T-helper 1 cell (primary cell): ENCODE results near the gene NBPF3.
"Not testable (repeated sequence)": the region's sequence is repeated elsewhere in the genome, so short reads cannot be mapped to it uniquely, and the experiment has no call there.

Experiments
- DNase-seq, 5 donors: peaks; one replicate each; pipeline ENCODE4 v3.0.0-alpha.2; 2012 to 2020

NBPF3 gene

DNA sequence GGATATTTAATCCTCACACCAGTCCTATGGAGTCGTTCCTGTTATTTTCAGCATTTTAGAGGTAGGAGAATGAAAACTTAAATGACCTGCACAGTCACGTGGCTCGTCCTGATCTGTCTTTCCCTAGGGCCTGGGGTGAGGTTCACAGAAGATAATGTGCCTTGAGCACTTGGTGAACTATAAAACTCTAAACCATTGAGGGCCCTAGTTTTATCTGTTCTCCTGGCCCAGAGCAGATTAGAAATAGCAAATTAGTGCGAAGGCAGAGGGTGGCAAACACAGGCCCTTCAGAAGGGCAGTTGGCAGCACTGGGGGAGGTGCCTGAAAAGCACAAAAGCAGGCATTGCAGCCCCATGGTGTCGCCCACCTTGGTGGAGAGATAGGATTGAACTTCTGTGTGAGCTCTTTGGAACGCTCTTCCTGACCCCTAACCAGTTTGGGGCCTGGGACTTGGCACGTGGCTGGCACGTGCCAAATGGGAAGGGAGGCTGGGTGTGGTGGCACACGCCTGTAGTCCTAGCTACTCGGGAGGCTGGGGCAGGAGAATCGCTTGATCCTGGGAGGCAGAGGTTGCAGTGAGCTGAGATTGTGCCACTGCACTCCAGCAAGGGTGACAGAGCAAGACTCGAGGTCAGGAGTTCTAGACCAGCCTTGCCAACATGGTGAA is 1.2 kb upstream of the NBPF3 start:
- not testable (repeated sequence) for DNase-seq

DNA sequence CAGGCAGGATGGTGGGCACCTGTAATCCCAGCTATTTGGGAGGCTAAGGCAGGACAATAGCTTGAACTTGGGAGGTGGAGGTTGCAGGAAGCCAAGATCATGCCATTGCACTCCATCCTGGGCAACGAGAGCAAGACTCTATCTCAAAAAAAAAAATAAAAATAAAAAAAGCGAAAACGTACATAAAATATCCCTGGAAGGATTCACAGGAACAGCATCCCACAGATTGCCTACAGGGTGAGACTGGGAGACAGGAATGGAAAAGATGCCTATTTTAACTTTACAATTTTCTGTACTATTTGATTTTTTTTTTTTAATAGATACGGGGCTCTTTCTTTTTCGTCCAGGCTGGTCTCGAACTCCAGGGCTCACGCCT is 604 bp upstream of the NBPF3 start:
- no peak for DNase-seq

GRCh38 chr1:21440630-21441125 is 741 bp downstream of the NBPF3 start:
- peak in 2 of 5 donors; percentile 1 to 27 for DNase-seq

DNA sequence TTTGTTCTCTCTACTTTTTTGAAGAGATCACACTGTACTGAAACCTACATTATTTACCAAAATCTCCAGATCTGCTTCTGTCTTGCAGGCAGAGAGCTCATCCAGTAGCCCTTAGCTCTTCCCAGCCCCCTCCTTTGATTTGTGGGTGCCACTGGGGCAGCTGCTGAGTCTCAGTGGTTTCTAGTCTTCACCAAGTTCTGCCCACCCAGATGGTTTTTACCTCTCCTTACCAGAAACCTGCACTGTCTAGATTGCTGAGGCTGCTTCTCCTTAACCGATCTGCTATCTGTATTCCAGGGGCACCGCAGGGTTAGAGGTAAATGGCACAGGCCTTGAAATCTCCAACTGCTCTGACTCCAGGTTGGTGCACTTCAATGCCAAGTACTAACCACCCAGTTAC is 6.7 kb downstream of the NBPF3 start:
- not testable (repeated sequence) for DNase-seq

DNA sequence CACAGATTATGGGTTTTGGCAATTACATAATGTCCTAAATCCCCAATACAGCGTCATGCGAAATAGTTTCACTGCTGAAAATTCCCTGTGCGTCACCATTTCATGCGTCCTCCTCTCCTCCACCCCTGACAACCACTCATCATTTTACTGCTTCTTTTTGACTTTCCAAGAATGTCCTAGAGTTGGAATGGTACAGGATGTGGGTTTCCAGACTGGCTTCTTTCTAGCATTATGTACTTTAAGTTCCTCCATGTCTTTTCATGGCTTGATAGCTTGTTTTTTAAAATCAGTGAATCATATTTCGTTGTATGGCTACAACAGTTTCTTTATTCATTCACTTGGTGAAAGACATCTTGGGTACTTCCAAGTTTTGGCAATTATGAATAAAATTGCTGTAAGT is 7.4 kb downstream of the NBPF3 start:
- no peak for DNase-seq

DNA sequence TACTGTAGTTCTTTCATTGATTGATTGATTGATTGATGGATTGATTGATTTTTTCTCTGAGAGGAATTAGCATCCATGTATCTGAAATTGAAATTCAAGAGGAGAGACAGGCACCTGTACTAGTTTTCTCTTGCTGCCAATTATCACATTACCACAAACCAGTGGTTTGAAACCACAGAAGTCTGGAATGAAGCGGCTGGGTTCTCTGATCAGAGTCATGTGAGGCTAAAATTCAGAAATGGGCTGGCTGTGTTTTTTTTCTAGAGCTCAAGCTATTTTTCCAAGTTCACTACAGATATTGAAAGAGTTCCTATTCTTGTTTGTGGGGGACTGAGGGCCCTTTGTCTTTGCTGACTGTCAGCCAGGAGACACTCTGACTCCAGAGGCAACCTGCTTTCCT is 10.0 kb downstream of the NBPF3 start:
- no peak for DNase-seq

DNA sequence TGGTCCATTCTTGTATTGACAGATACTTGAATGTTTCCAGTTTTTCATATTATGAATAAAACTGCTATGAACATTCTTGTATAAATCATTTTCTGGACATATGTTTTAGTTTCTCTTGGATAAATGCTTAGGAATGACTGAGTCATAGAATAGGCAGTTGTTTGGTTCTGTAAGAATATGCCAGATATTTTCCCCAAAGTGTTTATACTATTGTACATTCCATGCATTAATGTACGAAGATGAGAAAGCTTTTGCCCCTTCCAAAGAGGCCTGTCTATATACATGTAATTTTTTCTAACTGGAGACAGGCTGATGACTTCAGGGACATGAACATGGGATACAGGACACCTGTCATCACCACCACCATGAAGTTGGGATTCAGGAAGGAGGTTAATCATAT is 11.3 kb downstream of the NBPF3 start:
- no peak for DNase-seq

- DNase-seq, result no peak
Measured at GRCh38 chr1:21451981-21452411, 12.1 kb downstream of the NBPF3 start.

- peak in 1 of 5 donors; percentile 51 for DNase-seq
Measured at GRCh38 chr1:21453964-21454614, 14.2 kb downstream of the NBPF3 start.

DNA sequence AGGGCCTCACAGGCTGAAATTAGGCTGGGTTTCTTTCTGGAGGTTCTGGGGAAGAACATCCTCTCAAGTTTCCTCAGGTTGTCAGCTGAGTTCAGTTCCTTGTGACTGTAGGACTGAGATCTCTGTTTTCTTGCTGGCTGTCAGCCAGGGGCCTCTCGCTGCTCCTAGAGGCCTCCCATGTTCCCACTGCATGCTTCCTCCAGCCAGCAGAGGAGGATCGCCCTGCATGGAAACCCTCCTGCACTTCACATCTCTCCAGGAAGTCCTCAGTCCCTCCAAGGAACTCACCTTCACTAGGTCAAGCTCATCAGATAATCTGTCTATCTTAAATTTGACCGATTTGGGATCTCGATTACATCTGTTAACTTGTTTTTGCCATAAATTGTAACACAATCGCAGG is 15.0 kb downstream of the NBPF3 start:
- DNase-seq, result not testable (repeated sequence)

DNA sequence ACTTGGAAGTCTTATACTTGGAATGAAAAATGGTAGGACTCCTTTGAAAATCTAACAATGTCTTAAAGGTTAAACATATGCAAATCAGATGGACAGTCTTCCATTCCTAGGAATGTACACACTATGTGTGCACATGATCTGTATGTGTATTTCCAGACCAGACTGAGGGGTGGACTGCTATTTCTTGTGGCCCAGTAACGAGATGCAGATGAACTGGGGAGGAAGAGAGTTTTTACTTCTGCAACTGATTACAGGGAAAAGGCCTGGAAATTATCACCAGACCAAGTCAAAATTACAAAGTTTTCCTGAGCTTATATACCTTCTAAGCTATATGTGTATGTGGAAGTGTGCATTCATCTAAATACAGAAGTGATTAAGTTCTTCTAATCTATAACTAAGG is 17.7 kb downstream of the NBPF3 start:
- no peak for DNase-seq

DNA sequence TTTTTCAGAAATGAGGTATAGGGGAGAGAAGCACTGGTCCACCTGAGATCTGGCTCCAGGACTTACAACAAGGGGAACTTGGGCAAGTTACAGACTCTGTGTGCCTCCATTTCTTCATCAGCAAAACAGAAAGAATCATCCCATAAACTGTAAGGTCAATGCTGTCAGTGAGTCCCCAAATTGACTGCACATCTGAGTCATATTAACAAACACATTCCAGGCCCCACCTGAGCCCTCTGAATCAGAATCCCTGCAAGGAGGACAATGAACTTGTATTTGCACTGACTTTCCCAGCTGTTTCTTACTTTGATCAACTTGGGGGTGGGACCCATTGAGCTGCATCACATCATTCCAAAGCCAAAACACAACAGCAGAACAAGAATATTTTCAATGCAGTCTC is 25.2 kb downstream of the NBPF3 start:
- not testable (repeated sequence) for DNase-seq

GRCh38 chr1:21467946-21468345 is 28.0 kb downstream of the NBPF3 start:
- DNase-seq, result not testable (repeated sequence)

DNA sequence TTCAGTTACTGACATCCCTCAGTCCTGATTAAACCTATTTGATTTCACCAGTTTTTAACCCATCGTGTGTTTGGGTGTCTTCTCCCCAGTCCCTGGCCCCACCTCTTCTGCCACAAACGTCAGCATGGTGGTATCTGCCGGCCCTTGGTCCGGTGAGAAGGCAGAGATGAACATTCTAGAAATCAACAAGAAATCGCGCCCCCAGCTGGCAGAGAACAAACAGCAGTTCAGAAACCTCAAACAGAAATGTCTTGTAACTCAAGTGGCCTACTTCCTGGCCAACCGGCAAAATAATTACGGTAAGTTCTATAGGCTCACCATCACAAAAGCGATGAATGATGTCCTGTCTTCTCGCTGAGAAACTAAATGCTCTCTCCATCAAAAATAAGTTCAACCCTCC is 28.7 kb downstream of the NBPF3 start:
- DNase-seq, result peak in 1 of 5 donors; percentile 45

DNA sequence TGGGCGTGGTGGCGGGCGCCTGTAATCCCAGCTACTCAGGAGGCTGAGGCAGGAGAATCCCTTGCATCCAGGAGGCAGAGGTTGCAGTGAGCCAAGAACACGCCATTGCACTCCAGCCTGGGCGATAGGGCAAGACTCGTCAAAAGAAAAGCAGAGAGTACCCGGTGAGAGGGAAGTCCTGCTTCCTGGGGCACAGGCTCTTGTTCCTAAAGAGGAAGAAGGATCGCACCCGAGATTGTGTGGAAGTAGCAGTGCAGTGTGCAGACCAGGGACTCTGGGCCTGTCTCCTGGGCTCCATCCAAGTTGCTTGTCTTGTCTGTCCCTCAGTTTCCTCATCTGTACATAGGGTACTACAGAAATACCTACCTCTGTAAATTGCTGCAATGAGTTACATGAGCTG is 29.6 kb downstream of the NBPF3 start:
- no peak for DNase-seq

DNA sequence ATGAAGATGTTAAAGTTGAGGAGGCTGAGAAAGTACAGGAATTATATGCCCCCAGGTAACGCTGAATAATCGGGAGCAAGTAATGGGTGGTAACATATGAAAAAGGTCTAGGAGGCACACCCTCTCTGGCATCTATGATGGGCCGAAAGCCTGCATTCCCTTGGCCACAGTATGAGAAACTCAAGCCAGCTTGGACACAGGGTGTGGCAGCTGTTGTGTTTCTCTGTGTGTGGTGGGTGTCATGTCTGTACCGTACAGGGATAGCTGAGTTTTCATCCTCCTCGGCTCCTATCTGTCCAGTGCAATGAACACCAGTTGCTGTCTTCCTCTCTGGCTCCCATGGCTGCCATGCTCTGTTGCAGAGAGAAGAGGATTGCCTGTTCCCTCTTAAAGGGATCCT is 32.9 kb downstream of the NBPF3 start:
- DNase-seq, result no peak

- no peak for DNase-seq
Measured at GRCh38 chr1:21478356-21478755, 38.4 kb downstream of the NBPF3 start.

GRCh38 chr1:21483881-21484280 is 43.9 kb downstream of the NBPF3 start:
- DNase-seq, result not testable (repeated sequence)

DNA sequence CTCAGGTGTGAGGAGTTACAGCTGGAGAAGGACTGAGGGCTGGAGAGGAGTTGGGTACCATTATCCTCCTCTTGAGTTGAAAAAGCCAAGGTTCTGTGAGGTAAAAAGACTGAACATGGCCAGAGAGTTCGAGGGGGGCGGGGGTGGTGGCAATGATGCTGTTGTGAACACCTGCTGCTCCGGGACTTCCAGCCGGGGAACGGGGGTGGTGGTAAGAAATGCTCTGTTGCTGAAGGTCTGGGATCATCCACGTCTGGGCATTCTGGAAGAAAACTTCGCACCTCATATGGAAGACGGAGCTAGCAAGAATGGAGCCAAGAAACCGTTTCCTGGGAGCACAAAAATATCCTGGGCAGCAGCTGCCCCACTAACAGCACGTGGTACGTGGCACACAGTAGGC is 49.2 kb downstream of the NBPF3 start:
- DNase-seq, result no peak

GRCh38 chr1:21490774-21491487 is 51.0 kb downstream of the NBPF3 start:
- DNase-seq, result peak in 1 of 5 donors; percentile 24

DNA sequence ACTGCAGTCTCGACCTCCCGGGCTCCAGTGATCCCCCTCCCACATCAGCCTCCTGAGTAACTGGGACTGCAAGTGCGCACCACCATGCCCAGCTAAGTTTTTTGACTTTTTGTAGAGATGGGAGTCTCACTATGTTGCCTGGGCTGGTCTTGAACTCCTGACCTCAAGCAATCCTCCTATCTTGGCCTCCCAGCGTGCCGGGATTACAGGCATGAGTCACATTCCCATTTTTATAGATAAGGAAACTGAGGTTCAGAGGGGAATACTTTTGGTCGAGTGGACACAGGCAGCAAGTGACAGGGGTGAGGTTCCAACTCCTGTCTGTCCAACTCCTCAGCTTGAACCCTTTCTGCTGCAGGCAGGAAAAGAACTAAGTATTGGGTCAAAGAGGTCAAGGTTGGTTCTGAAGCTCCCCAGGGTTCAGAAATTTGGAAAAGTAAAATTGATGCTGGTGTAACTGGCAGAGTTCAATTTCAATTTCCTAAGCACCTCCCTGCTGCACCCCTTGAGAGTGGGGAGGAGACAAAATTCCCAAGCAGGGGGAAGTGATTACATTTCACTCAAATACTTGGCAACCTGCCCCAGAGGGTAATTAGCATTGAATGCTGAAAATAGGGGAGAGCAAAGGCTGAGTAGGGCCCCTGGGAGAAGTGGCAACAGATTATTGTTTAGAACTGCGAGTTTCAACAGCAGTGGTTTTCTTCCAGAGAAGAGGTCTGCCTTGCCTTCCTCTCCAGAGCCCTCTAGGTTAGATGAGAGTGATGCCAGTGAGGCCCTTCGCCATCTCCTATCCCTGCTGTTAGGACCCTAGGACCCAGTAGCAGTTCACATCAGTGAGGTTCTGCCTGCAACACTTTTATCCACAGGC is 51.8 kb downstream of the NBPF3 start:
- no peak for DNase-seq

- DNase-seq, result no peak
Measured at GRCh38 chr1:21492356-21492625, 52.4 kb downstream of the NBPF3 start.

- no peak for DNase-seq
Measured at GRCh38 chr1:21494196-21494595, 54.3 kb downstream of the NBPF3 start.
